Neutrophil (primary cell): Measurements from ENCODE around the gene DENND4B.
"Not testable (repeated sequence)": the region's sequence is repeated elsewhere in the genome, so short reads cannot be mapped to it uniquely, and the experiment has no call there.

Experiments used
- H3K27ac ChIP-seq: fragments of 200-600 bp; sonication (generic); 2 replicates; pipeline ENCODE4 v1.5.1; 2016; ENCODE audit warnings: mild to moderate bottlenecking, moderate library complexity
- H3K27me3 ChIP-seq: fragments of 200-600 bp; sonication (generic); 2 replicates; pipeline ENCODE4 v1.6.0; 2016; ENCODE audit warnings: mild to moderate bottlenecking
- H3K36me3 ChIP-seq: fragments of 200-600 bp; sonication (generic); 2 replicates; pipeline ENCODE4 v1.5.1; 2017
- H3K4me1 ChIP-seq, 2 experiments: fragments of 200-600 bp in 1 of 2; sonication (generic) in 1 of 2; 1 replicate in 1 of 2; 2 replicates in 1 of 2; pipeline versions ENCODE4 v1.5.1 to v1.6.1; 2013 to 2016; ENCODE audit warnings: low read depth in 1 of 2, low read length in 1 of 2, mild to moderate bottlenecking in 1 of 2, moderate library complexity in 1 of 2; ENCODE audit not compliant: control insufficient read depth in 1 of 2, insufficient read depth in 1 of 2
- H3K4me3 ChIP-seq, 2 experiments: fragments of 200-600 bp in 1 of 2; sonication (generic) in 1 of 2; 1 replicate in 1 of 2; 2 replicates in 1 of 2; pipeline ENCODE4 v1.5.1; 2013 to 2016; ENCODE audit warnings: low read depth in 1 of 2, low read length in 1 of 2, mild to moderate bottlenecking in 1 of 2, moderate library complexity in 1 of 2
- H3K9me3 ChIP-seq: fragments of 200-600 bp; sonication (generic); 2 replicates; pipeline ENCODE4 v1.5.1; 2016
- TF ChIP-seq, protein P1 (sequence below): fragments of 200-600 bp; sonication (generic); IDR thresholded peaks from 2 replicates; pipeline ENCODE4 v1.5.1; 2016; ENCODE audit warnings: antibody characterized with exemption

DENND4B gene

DNA sequence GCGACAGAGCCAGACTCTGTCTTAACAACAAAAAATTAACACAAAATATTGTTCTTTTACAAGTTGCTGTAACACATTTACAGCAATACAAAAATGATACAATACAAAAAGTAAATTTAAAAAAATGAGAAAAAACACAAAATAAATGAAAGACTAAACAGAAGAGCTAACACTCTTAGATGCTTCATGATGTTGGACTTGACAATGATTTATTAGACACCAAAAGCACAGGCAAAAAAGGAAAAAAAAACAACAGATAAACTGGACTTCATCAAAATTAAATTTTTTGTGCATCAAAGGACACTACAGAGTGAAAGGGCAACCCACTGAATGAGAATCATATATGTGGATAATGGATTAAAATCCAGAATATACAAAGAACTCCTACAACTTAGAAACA is 40.1 kb downstream of the DENND4B start:
- Histone ChIP-seq H3K9me3 (no peaks in the 10 kb centered on the region), H3K27me3 (no peaks in the 10 kb centered on the region), H3K27ac (no peak overlapping the region), H3K36me3 (peaks cover 11% of the 10 kb centered on the region), H3K4me1 (no peaks in the 10 kb centered on the region), H3K4me3 (no peak overlapping the region)
- TF ChIP-seq, protein P1, sequence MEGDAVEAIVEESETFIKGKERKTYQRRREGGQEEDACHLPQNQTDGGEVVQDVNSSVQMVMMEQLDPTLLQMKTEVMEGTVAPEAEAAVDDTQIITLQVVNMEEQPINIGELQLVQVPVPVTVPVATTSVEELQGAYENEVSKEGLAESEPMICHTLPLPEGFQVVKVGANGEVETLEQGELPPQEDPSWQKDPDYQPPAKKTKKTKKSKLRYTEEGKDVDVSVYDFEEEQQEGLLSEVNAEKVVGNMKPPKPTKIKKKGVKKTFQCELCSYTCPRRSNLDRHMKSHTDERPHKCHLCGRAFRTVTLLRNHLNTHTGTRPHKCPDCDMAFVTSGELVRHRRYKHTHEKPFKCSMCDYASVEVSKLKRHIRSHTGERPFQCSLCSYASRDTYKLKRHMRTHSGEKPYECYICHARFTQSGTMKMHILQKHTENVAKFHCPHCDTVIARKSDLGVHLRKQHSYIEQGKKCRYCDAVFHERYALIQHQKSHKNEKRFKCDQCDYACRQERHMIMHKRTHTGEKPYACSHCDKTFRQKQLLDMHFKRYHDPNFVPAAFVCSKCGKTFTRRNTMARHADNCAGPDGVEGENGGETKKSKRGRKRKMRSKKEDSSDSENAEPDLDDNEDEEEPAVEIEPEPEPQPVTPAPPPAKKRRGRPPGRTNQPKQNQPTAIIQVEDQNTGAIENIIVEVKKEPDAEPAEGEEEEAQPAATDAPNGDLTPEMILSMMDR = no peak

GRCh38 chr1:153905908-153906307 is 40.6 kb downstream of the DENND4B start:
- peaks cover 11% of the 10 kb centered on the region for H3K36me3 ChIP-seq
- not testable (repeated sequence) for H3K27me3 ChIP-seq, H3K4me3 ChIP-seq, H3K27ac ChIP-seq, H3K4me1 ChIP-seq, H3K9me3 ChIP-seq

- no peaks in the 10 kb centered on the region for H3K9me3 ChIP-seq
- H3K4me1 ChIP-seq = no peaks in the 10 kb centered on the region
- no peak overlapping the region for H3K27ac ChIP-seq
- H3K36me3 ChIP-seq = peaks cover 23% of the 10 kb centered on the region
- no peak overlapping the region for H3K4me3 ChIP-seq
- TF ChIP-seq, protein P1 = no peak
- no peaks in the 10 kb centered on the region for H3K27me3 ChIP-seq
Measured at GRCh38 chr1:153903841-153904455, 42.6 kb downstream of the DENND4B start.

- TF ChIP-seq, protein P1 = no peak
- H3K4me3 ChIP-seq = no peak overlapping the region
- no peaks in the 10 kb centered on the region for H3K9me3 ChIP-seq
- H3K36me3 ChIP-seq = peaks cover 42% of the 10 kb centered on the region
- no peaks in the 10 kb centered on the region for H3K27me3 ChIP-seq
- H3K4me1 ChIP-seq = no peaks in the 10 kb centered on the region
- H3K27ac ChIP-seq = no peak overlapping the region
Measured at GRCh38 chr1:153899509-153899908, 47.0 kb downstream of the DENND4B start.

- not testable (repeated sequence) for H3K27ac ChIP-seq, H3K4me3 ChIP-seq, H3K4me1 ChIP-seq, H3K27me3 ChIP-seq, H3K9me3 ChIP-seq
- H3K36me3 ChIP-seq = peaks cover 49% of the 10 kb centered on the region
Measured at GRCh38 chr1:153895866-153896265, 50.7 kb downstream of the DENND4B start.

DNA sequence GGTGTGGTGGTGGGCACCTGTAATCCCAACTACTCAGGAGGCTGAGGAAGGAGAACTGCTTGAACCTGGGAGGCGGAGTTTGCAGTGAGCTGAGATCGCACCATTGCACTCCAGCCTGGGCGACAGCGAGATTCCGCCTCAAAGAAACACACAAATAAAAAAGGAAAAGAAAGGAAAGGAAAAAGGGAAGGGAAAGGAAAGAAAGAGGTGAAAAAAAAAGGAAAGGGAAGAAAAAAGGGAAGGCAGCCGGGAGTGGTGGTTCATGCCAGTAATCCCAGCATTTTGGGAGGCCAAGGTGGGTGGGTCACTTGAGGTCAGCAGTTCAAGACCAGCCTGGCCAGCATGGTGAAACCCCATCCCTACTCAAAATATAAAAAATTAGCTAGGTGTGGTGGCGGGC is 55.5 kb downstream of the DENND4B start:
- not testable (repeated sequence) for H3K9me3 ChIP-seq, H3K27me3 ChIP-seq, H3K27ac ChIP-seq, H3K4me3 ChIP-seq, H3K4me1 ChIP-seq
- peaks cover 18% of the 10 kb centered on the region for H3K36me3 ChIP-seq

DNA sequence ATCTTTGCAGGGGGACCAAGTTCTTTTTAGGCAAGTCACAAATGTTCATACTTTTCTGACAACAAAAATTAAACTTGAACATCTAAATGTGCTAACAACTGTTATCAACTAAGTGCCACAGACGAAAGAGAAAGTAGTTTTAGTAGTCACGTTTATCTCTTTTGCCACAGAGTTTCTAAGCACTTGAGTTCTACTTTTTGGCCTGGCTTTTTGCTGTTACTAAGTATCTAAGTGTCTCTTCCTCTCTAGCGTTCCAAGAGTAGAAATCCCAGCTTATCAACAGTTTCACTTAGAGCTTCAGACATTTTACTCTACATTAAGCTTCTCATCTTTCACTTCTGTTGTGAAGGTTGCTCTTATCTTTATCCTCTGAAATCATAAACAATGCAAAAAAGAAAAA is 58.0 kb downstream of the DENND4B start:
- Histone ChIP-seq H3K4me3 (no peak overlapping the region), H3K27me3 (no peaks in the 10 kb centered on the region), H3K27ac (peak overlapping the region; percentile 38), H3K4me1 (no peaks in the 10 kb centered on the region), H3K36me3 (peaks cover 15% of the 10 kb centered on the region), H3K9me3 (no peaks in the 10 kb centered on the region)
- TF ChIP-seq, protein P1 = no peak
